HG03442 (cell line): Measurements from ENCODE around the gene KDM5B.

Experiments used
- ATAC-seq: cut with Tn5 transposase; IDR thresholded peaks from one replicate; pipeline ENCODE4 v1.9.1; 2021; ENCODE audit warnings: mild to moderate bottlenecking, moderate library complexity; ENCODE audit not compliant: unreplicated experiment

KDM5B gene

DNA sequence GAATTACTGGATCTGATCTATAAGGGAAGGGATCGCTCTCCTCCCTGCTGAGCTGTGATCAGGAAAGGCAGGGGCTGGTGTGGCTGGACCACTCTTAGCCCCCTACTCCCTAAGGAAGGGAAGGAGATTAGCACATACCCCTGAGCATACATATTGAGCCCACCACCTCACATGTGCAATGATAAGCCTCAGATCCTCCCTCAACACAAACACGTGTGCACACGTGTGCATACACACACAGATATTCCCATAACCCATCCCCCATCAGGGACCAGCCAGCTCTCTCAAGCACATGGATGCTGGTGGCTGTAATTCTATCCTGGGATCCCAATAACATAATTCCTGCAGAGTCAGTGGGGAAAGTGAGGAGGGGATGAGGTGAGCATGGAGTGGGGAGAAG is 119.1 kb downstream of the KDM5B start:
- ATAC-seq, result no peak

DNA sequence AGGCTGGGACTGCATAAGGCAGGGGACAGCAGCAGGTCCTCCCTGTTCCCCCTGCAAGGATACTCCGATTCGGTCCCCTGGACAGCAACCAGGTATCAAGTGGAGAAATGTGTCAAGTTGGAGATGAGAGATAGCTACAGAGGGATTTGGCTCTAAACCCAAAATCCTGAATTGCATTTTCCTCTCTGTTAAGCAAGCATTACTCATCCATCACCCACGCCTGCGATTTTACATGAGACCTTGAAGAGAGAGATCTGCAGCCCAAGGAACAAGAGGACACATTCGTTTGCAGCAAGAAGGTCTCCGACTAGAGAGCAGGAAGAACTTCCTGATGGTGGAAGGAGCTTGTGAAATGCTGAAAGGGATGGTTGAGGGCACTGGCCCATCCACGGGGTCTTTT is 119.8 kb downstream of the KDM5B start:
- no peak for ATAC-seq

DNA sequence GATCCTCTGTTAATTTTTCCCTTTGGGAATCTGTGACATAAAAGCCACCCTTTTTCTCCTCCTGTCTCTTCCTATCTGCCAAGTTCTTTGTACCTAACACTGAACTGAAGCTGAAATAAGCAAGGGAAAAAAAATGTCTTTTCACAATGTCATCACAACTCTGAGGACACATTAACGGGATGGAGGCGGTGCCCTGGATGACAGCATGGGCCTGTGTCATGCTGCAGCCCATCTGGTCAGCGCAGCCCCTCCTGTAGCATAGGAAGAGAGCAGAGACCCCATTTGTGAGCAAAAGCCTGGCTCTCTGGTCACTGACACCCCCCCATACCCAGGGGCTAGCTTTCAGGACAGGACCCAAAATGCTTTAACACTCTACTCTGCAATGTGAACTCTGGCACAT is 120.4 kb downstream of the KDM5B start:
- no peak for ATAC-seq

DNA sequence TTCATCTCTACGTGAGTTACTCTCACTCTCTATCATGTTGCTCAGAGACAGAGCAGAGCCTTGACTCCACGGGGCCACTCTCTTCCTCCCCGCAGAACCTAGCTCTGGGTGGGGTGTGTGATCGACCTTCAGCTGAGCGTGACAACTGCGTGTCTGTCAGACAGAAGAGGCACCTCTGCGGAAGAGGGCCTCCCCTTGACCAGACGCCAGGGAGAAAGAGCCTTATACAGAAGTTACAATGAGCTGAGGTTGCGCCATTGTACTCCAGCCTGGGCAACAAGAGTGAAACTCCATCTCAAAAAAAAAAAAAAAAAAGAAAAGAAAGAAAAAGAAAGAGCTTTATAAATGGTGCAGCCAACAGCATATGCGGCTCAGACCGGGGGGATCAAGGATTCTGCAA is 120.9 kb downstream of the KDM5B start:
- no peak for ATAC-seq

DNA sequence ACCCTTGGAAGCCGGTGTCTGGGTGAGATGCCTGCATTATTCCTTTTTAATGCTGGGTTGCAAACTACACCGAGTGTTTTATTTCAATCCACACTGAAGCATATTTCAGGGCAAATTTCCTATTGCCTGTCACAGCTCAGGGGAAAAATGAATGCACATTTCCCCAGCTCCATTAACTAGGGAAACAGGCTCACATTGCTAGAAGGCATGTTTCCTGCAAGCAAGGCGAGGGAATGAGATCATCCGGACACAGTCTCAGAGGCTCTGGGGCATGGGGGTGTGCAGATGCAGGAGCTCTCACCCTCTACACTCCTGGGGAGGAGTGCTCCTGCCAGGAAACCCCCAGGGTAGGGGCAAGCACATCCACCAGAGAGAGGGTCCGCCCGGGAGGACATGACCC is 122.6 kb downstream of the KDM5B start:
- no peak for ATAC-seq

DNA sequence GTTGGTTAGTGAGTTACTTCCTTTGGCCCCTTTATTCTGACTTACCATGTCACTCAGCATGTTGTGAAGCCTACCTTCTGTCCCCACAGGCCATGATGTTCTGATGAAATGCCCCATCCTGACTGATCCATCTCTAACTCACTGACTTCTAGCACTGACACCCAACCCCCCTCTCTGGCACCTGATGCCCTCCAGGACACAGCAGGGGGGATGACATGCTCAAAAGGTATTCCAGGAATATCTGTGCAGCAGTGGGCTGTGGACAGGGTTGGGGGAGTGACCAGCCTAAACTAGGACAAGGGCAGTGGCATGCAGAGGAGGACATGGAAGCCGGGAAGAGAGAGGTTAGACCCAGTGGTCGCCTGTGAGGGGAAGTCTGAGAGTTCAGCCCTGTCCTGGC is 123.5 kb downstream of the KDM5B start:
- no peak for ATAC-seq

DNA sequence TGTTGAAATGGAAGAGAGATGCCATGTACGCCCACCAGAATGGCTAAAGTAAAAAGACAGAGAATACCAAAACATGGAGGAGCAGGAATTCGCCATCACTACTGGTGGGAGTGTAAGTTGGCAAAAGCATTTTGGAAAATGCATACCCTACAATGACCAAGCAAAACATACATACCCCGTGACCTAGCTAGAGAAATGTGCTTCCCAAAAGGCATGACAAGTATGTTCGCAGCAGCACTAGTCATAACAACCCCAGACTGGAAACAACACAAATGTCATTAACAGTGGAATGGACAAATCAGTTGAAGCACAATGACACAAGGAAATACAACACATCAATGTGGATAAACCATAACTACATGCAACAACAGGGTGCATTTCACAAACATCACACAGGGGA is 125.2 kb downstream of the KDM5B start:
- no peak for ATAC-seq

DNA sequence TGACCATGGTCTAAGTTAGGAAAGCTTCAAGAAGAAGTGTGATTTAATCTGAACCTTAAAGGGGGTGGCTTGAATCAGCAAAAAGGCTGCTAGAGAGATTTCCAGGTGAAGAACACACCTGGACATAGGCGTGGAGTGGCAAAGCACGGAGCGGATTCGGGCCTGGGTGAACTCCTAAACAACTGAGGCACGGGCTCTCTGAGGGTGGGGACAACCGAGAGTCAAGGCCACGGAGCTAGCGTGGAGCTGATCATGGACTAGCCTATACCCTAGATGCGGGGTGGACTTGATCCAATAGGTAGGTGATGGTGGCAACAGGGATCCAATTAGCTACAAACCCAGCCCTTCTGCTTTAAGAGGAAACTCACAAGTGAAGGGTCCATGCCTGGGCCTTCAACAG is 125.7 kb downstream of the KDM5B start:
- no peak for ATAC-seq

DNA sequence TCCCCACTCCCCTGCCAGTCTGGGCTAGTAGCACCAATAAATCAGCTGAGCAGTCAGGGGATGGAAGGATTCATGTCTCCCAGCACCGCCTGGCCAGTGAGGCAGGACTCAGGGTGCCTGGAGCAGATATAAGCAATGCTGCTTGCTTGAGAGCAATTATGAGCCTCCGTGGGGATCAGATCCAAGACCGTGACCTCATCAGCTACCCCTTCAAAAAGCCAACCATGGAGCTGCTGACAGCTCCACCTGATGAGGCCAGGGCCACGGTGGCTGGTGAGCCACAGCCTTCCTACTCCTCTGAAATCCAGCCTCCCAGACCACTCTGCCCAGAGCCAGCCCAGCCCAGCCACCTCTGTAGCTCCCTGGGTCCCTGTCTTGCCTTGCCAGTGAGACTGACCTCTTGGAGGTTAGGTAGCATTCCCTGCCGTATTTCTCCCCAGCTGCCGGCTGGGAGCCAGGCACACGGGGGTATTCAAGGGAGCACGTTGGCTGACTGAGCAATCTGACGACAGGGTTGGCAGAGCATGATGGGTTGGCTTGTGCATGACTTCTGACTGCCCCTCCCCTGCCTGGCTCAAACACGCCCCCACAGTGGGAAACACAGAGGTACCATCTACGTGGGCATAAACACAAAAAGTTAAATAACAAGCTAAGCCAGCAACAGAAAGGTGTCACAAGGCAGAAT is 126.3 kb downstream of the KDM5B start:
- no peak for ATAC-seq

DNA sequence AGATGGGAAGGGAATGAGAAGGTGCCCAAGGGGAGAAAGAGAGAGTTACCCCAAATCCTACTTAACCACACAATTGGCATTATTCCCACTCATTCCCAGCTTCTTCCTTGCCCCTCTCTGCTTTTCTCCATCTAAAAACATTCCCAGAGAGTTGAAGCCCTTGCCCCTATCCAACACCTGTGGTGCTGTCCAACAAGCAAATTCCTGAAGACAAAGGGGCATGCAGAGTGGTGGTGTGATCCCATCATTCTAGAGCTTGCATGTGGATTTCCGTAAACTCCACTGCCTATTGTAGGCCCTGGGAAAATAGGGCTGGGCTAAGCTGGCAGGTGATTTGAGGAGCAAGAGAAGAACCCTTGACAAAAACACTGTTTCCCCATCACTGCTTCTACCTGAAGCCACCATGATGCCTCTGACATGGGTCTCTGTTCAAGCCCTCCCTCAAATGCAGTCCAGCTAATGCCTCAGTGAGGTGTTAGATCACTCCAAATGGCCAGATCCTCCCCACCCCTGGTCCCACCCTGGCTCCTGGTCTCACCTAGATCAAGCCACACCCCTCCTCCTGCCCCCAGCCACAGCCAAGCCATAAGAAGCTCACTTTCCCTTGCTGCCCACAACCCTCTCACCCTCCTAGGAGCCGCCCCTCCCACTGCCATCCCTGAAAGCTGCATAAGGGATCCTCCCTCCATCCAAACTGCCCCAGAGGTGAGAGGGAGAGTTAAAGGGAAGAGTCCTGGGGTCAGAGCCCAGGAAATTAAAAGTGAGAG is 127.5 kb downstream of the KDM5B start:
- no peak for ATAC-seq

DNA sequence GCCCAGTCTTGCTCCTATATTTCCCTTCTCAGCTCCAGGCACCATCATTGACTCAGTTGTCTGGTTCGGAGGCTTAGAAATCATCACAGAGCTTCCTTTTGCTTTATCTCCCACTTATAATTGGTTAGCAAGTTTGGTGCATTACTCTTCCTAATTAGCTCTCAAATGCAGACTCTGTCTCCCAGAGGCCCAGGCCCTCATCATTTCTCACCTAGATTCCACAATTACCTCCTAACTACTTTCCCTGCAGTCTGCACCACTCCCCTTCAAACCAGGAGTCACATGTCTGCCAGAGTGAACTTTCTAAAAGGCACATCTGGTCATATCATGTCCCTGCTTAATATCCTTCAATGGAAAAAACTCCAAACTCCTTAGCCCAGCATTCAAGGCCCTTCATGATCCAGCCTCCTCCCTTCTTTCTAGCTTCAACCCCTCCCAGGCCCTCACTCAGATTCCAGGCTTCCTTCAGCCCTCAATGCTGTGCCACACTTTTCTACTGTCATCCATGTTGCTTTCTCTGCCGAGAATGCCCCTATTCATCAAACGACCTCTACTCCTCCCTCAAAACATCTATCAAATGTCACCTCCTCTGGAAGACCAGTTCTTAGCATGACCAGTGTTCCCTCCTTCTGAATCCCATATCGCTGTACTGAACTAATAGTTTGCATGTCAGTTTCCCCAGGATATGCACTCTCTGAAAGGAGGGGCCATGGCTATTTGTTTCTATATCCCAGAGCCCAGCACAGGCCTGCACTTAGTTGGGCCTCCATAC is 128.6 kb downstream of the KDM5B start:
- ATAC-seq, result no peak

DNA sequence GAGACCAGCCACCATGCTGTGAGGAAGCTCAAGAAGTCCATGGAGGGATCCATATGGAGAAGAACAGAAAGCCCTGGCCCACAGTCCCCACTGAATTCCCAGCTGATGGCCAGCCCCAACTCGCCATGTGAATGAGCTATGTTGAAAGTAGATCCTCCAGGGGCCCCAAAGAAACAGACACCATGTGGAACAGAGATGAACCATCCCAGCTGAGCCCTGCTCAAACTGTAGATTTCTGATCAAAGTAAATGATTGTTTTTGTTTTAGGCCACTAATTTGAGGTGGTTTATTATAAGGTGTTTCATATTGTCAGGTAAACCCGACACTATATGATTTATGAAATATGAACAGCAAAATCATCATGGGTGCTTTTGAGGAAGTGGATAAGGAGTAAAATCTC is 130.8 kb downstream of the KDM5B start:
- no peak for ATAC-seq
